Calu3 (cell line): ENCODE results near the gene OPHN1. TPM values are rescaled to one million over a fixed set of nuclear protein-coding genes. Genes with fewer than 3 reads are reported as not detected.

Experiments used
- BruUV-seq: library from RNA; stranded (reverse); fragments of 400-500 nt; replicated peaks from 2 replicates; lab custom pipeline; 2021; lab: Mats Ljungman, UMichigan
- CTCF ChIA-PET: fragments of 300-600 bp; sonication (Branson Sonifier 250); formaldehyde crosslinking; loops from one replicate; lab custom pipeline; 2022; ENCODE audit warnings: antibody characterized with exemption; lab: Charles Lee
- DNase-seq: peaks from one replicate; pipeline ENCODE4 v3.0.0; 2022
- H3K27ac Mint-ChIP-seq: one replicate; pipeline ENCODE4 v1.8.0; 2022; ENCODE audit warnings: mixed read lengths; ENCODE audit not compliant: unreplicated experiment
- H3K27me3 Mint-ChIP-seq: one replicate; pipeline ENCODE4 v1.8.0; 2022; ENCODE audit warnings: mixed read lengths; ENCODE audit not compliant: unreplicated experiment
- H3K36me3 Mint-ChIP-seq: one replicate; pipeline ENCODE4 v1.8.0; 2022; ENCODE audit warnings: mild to moderate bottlenecking, moderate library complexity, mixed read lengths; ENCODE audit not compliant: insufficient read depth, unreplicated experiment
- H3K4me1 Mint-ChIP-seq: one replicate; pipeline ENCODE4 v1.8.0; 2022; ENCODE audit warnings: mild to moderate bottlenecking, low read depth, mixed read lengths; ENCODE audit not compliant: unreplicated experiment
- H3K4me3 Mint-ChIP-seq: one replicate; pipeline ENCODE4 v1.8.0; 2022; ENCODE audit warnings: mild to moderate bottlenecking, low read depth, moderate library complexity, mixed read lengths; ENCODE audit not compliant: unreplicated experiment
- H3K9me3 Mint-ChIP-seq: one replicate; pipeline ENCODE4 v1.8.0; 2022; ENCODE audit warnings: low read depth, mixed read lengths; ENCODE audit not compliant: unreplicated experiment
- CTCF ChIP-seq: fragments of 200-600 bp; IDR thresholded peaks from one replicate; pipeline ENCODE4 v1.8.0; 2022; ENCODE audit warnings: antibody characterized with exemption; ENCODE audit not compliant: unreplicated experiment
- intact Hi-C: fragments of 100-400 bp; cut with micrococcal nuclease; formaldehyde crosslinking; loops from one replicate; pipeline ENCODE4 v1.10.0; 2022; ENCODE audit not compliant: unreplicated experiment
- total RNA-seq: library from RNA; stranded (reverse); gene quantifications from 2 replicates; pipeline ENCODE4 v1.2.3, GENCODE V29; 2022

Gene OPHN1
- total RNA-seq, 1 experiment from 2014 or later, result 13.1 TPM

- CTCF ChIA-PET, result interaction anchor here (2.0 kb wide), 1 partner anchor 22 kb away, joined by 4 read pairs; no protein-coding TSS in a partner anchor
- no peaks in the 10 kb centered on the region for H3K9me3 Mint-ChIP-seq
- TF ChIP-seq CTCF, result no peak
- intact Hi-C loops, result no loop called here
- H3K4me1 Mint-ChIP-seq, result peaks cover 8% of the 10 kb centered on the region
- no peak overlapping the region for H3K4me3 Mint-ChIP-seq
- DNase-seq, result no peak
- BruUV-seq, result no TSS peak
- H3K36me3 Mint-ChIP-seq, result no peaks in the 10 kb centered on the region
- H3K27ac Mint-ChIP-seq, result no peak overlapping the region
- H3K27me3 Mint-ChIP-seq, result no peaks in the 10 kb centered on the region
These were observed 343.0 kb downstream of the OPHN1 start for GRCh38 chrX:68090266-68090665.

GRCh38 chrX:68087526-68087925 lies 345.8 kb downstream of the OPHN1 start:
- Mint-ChIP-seq H3K36me3 (no peaks in the 10 kb centered on the region), H3K4me1 (no peaks in the 10 kb centered on the region), H3K4me3 (no peak overlapping the region), H3K27me3 (no peaks in the 10 kb centered on the region), H3K9me3 (no peaks in the 10 kb centered on the region), H3K27ac (no peak overlapping the region)
- intact Hi-C loops, result no loop called here
- BruUV-seq, result no TSS peak
- no peak for TF ChIP-seq CTCF
- DNase-seq, result no peak
- CTCF ChIA-PET, result no interaction called here

GRCh38 chrX:68086709-68087108 lies 346.6 kb downstream of the OPHN1 start:
- no TSS peak for BruUV-seq
- no peaks in the 10 kb centered on the region for H3K27me3 Mint-ChIP-seq
- no peaks in the 10 kb centered on the region for H3K9me3 Mint-ChIP-seq
- H3K4me3 Mint-ChIP-seq, result no peak overlapping the region
- intact Hi-C loops, result no loop called here
- no peak overlapping the region for H3K27ac Mint-ChIP-seq
- H3K4me1 Mint-ChIP-seq, result no peaks in the 10 kb centered on the region
- no peak for DNase-seq
- no peak for TF ChIP-seq CTCF
- no peaks in the 10 kb centered on the region for H3K36me3 Mint-ChIP-seq
- CTCF ChIA-PET, result no interaction called here

GRCh38 chrX:68084765-68085164 lies 348.5 kb downstream of the OPHN1 start:
- H3K36me3 Mint-ChIP-seq, result no peaks in the 10 kb centered on the region
- BruUV-seq, result no TSS peak
- H3K4me1 Mint-ChIP-seq, result no peaks in the 10 kb centered on the region
- no peak for TF ChIP-seq CTCF
- DNase-seq, result no peak
- H3K27ac Mint-ChIP-seq, result no peak overlapping the region
- no peaks in the 10 kb centered on the region for H3K27me3 Mint-ChIP-seq
- no peak overlapping the region for H3K4me3 Mint-ChIP-seq
- CTCF ChIA-PET, result interaction anchor here (0.7 kb wide), 1 partner anchor 14 kb away, joined by 3 read pairs; no protein-coding TSS in a partner anchor
- H3K9me3 Mint-ChIP-seq, result no peaks in the 10 kb centered on the region
- intact Hi-C loops, result no loop called here
